Measurements from ENCODE around the gene CAPZA2.
A peak's percentile ranks its signal among the peaks of the same experiment; 100 is the strongest.

The CAPZA2 gene

GRCh38 chr7:116862951-116863670 lies 724 bp downstream of the CAPZA2 start:
- Histone ChIP-seq H3K36me3 (replicated peaks in 1 of 2; ENCODE audit: control insufficient read depth in 2 of 2, insufficient read depth in 2 of 2, low read length in 2 of 2) (peaks cover 0 to 3% of the 10 kb centered on the region in 2 donors), H3K4me3 (ENCODE audit: low read length in 2 of 2) (peak overlapping the region; percentile 80 to 97), H4K91ac (ENCODE audit: low read depth, low read length, poor library complexity) (no peak overlapping the region), H3K4ac (ENCODE audit: low read length) (no peak overlapping the region), H3K9me3 (replicated peaks in 1 of 2; ENCODE audit: control insufficient read depth in 2 of 2, insufficient read depth in 1 of 2, low read depth in 1 of 2, low read length in 2 of 2) (peaks cover 0 to 6% of the 10 kb centered on the region in 2 donors), H2AFZ (ENCODE audit: low read length) (peak overlapping the region; percentile 99), H3K27me3 (ENCODE audit: control insufficient read depth in 3 of 3, insufficient read depth in 3 of 3, low read depth in 1 of 3, low read length in 3 of 3) (no peaks in the 10 kb centered on the region), H2BK15ac (ENCODE audit: low read length) (no peak overlapping the region), H3K4me1 (ENCODE audit: control insufficient read depth in 2 of 2, insufficient read depth in 1 of 2, low read depth in 1 of 2, low read length in 2 of 2) (no peaks in the 10 kb centered on the region), H3K23ac (ENCODE audit: low read depth, low read length, poor library complexity) (no peak overlapping the region), H4K8ac (ENCODE audit: low read depth, low read length) (no peak overlapping the region), H3K9ac (ENCODE audit: low read depth, low read length, poor library complexity) (peak overlapping the region; percentile 91), H2BK5ac (ENCODE audit: low read length) (peak overlapping the region; percentile 93), H2BK12ac (ENCODE audit: low read length) (no peak overlapping the region), H2BK120ac (ENCODE audit: low read depth, low read length) (peak overlapping the region; percentile 72), H3K14ac (ENCODE audit: low read length) (no peak overlapping the region), H3K18ac (ENCODE audit: low read length) (peak overlapping the region; percentile 84), H3K79me1 (ENCODE audit: low read depth, low read length) (peaks cover 2% of the 10 kb centered on the region), H3K4me2 (ENCODE audit: insufficient read depth, low read length, poor library complexity, severe bottlenecking) (peak overlapping the region; percentile 68), H2AK5ac (ENCODE audit: low read depth, low read length) (no peak overlapping the region), H3K27ac (replicated peaks; ENCODE audit: low read length) (peak overlapping the region; percentile 92)
- no CpG with 5 or more reads among the region's 33 CpGs for WGBS, 2 donors (ENCODE audit: extremely low coverage in 2 of 2, insufficient read length in 2 of 2, insufficient replicate concordance in 1 of 2)
- DNase-seq (ENCODE audit: low spot score): peak; percentile 12

GRCh38 chr7:116863936-116864500 lies 1.6 kb downstream of the CAPZA2 start:
- WGBS, 2 donors (ENCODE audit: extremely low coverage in 2 of 2, insufficient read length in 2 of 2, insufficient replicate concordance in 1 of 2): no CpG with 5 or more reads among the region's 9 CpGs
- Histone ChIP-seq H3K9me3 (replicated peaks in 1 of 2; ENCODE audit: control insufficient read depth in 2 of 2, insufficient read depth in 1 of 2, low read depth in 1 of 2, low read length in 2 of 2) (peaks cover 0 to 6% of the 10 kb centered on the region in 2 donors), H3K4ac (ENCODE audit: low read length) (no peak overlapping the region), H2AFZ (ENCODE audit: low read length) (no peak overlapping the region), H3K23ac (ENCODE audit: low read depth, low read length, poor library complexity) (no peak overlapping the region), H2BK120ac (ENCODE audit: low read depth, low read length) (no peak overlapping the region), H3K27me3 (ENCODE audit: control insufficient read depth in 3 of 3, insufficient read depth in 3 of 3, low read depth in 1 of 3, low read length in 3 of 3) (no peaks in the 10 kb centered on the region), H3K4me1 (ENCODE audit: control insufficient read depth in 2 of 2, insufficient read depth in 1 of 2, low read depth in 1 of 2, low read length in 2 of 2) (no peaks in the 10 kb centered on the region), H3K27ac (replicated peaks; ENCODE audit: low read length) (no peak overlapping the region), H3K4me2 (ENCODE audit: insufficient read depth, low read length, poor library complexity, severe bottlenecking) (peak overlapping the region; percentile 68), H2BK15ac (ENCODE audit: low read length) (no peak overlapping the region), H2BK5ac (ENCODE audit: low read length) (no peak overlapping the region), H2BK12ac (ENCODE audit: low read length) (no peak overlapping the region), H3K4me3 (ENCODE audit: low read length in 2 of 2) (peak overlapping the region in 1 of 2 donors; percentile 80), H3K79me1 (ENCODE audit: low read depth, low read length) (peaks cover 2% of the 10 kb centered on the region), H3K9ac (ENCODE audit: low read depth, low read length, poor library complexity) (no peak overlapping the region), H4K91ac (ENCODE audit: low read depth, low read length, poor library complexity) (no peak overlapping the region), H4K8ac (ENCODE audit: low read depth, low read length) (no peak overlapping the region), H2AK5ac (ENCODE audit: low read depth, low read length) (no peak overlapping the region), H3K14ac (ENCODE audit: low read length) (no peak overlapping the region), H3K36me3 (replicated peaks in 1 of 2; ENCODE audit: control insufficient read depth in 2 of 2, insufficient read depth in 2 of 2, low read length in 2 of 2) (peaks cover 0 to 3% of the 10 kb centered on the region in 2 donors), H3K18ac (ENCODE audit: low read length) (no peak overlapping the region)
- no peak for DNase-seq (ENCODE audit: low spot score)

- Histone ChIP-seq H4K91ac (ENCODE audit: low read depth, low read length, poor library complexity) (no peak overlapping the region), H3K4me2 (ENCODE audit: insufficient read depth, low read length, poor library complexity, severe bottlenecking) (no peak overlapping the region), H3K27ac (replicated peaks; ENCODE audit: low read length) (no peak overlapping the region), H3K9ac (ENCODE audit: low read depth, low read length, poor library complexity) (no peak overlapping the region), H3K36me3 (replicated peaks in 1 of 2; ENCODE audit: control insufficient read depth in 2 of 2, insufficient read depth in 2 of 2, low read length in 2 of 2) (peaks cover 1 to 39% of the 10 kb centered on the region in 2 donors), H3K4ac (ENCODE audit: low read length) (no peak overlapping the region), H3K4me3 (ENCODE audit: low read length in 2 of 2) (no peak overlapping the region), H3K79me1 (ENCODE audit: low read depth, low read length) (peaks cover 2% of the 10 kb centered on the region), H3K4me1 (ENCODE audit: control insufficient read depth in 2 of 2, insufficient read depth in 1 of 2, low read depth in 1 of 2, low read length in 2 of 2) (peaks cover 0 to 3% of the 10 kb centered on the region in 2 donors), H3K18ac (ENCODE audit: low read length) (no peak overlapping the region), H3K9me3 (replicated peaks in 1 of 2; ENCODE audit: control insufficient read depth in 2 of 2, insufficient read depth in 1 of 2, low read depth in 1 of 2, low read length in 2 of 2) (peaks cover 0 to 5% of the 10 kb centered on the region in 2 donors), H2BK5ac (ENCODE audit: low read length) (no peak overlapping the region), H3K27me3 (ENCODE audit: control insufficient read depth in 3 of 3, insufficient read depth in 3 of 3, low read depth in 1 of 3, low read length in 3 of 3) (no peaks in the 10 kb centered on the region), H4K8ac (ENCODE audit: low read depth, low read length) (no peak overlapping the region), H2BK15ac (ENCODE audit: low read length) (no peak overlapping the region), H3K23ac (ENCODE audit: low read depth, low read length, poor library complexity) (no peak overlapping the region), H2BK120ac (ENCODE audit: low read depth, low read length) (no peak overlapping the region), H2AK5ac (ENCODE audit: low read depth, low read length) (no peak overlapping the region), H2BK12ac (ENCODE audit: low read length) (no peak overlapping the region), H2AFZ (ENCODE audit: low read length) (no peak overlapping the region), H3K14ac (ENCODE audit: low read length) (no peak overlapping the region)
- DNase-seq (ENCODE audit: low spot score): no peak
- WGBS, 2 donors (ENCODE audit: extremely low coverage in 2 of 2, insufficient read length in 2 of 2, insufficient replicate concordance in 1 of 2): no CpG with 5 or more reads among the region's 6 CpGs
Observed at GRCh38 chr7:116871061-116871700, 8.8 kb downstream of the CAPZA2 start.

- Histone ChIP-seq H2BK5ac (ENCODE audit: low read length) (no peak overlapping the region), H3K9me3 (replicated peaks in 1 of 2; ENCODE audit: control insufficient read depth in 2 of 2, insufficient read depth in 1 of 2, low read depth in 1 of 2, low read length in 2 of 2) (peaks cover 0 to 5% of the 10 kb centered on the region in 2 donors), H3K23ac (ENCODE audit: low read depth, low read length, poor library complexity) (no peak overlapping the region), H2BK15ac (ENCODE audit: low read length) (no peak overlapping the region), H2AFZ (ENCODE audit: low read length) (no peak overlapping the region), H3K9ac (ENCODE audit: low read depth, low read length, poor library complexity) (no peak overlapping the region), H4K91ac (ENCODE audit: low read depth, low read length, poor library complexity) (no peak overlapping the region), H3K79me1 (ENCODE audit: low read depth, low read length) (no peaks in the 10 kb centered on the region), H3K27me3 (ENCODE audit: control insufficient read depth in 3 of 3, insufficient read depth in 3 of 3, low read depth in 1 of 3, low read length in 3 of 3) (no peaks in the 10 kb centered on the region), H3K14ac (ENCODE audit: low read length) (no peak overlapping the region), H2BK120ac (ENCODE audit: low read depth, low read length) (no peak overlapping the region), H4K8ac (ENCODE audit: low read depth, low read length) (no peak overlapping the region), H3K27ac (replicated peaks; ENCODE audit: low read length) (no peak overlapping the region), H3K4me2 (ENCODE audit: insufficient read depth, low read length, poor library complexity, severe bottlenecking) (no peak overlapping the region), H3K4ac (ENCODE audit: low read length) (no peak overlapping the region), H3K36me3 (replicated peaks in 1 of 2; ENCODE audit: control insufficient read depth in 2 of 2, insufficient read depth in 2 of 2, low read length in 2 of 2) (peaks cover 1 to 47% of the 10 kb centered on the region in 2 donors), H2BK12ac (ENCODE audit: low read length) (no peak overlapping the region), H3K18ac (ENCODE audit: low read length) (no peak overlapping the region), H3K4me1 (ENCODE audit: control insufficient read depth in 2 of 2, insufficient read depth in 1 of 2, low read depth in 1 of 2, low read length in 2 of 2) (peaks cover 0 to 3% of the 10 kb centered on the region in 2 donors), H3K4me3 (ENCODE audit: low read length in 2 of 2) (no peak overlapping the region), H2AK5ac (ENCODE audit: low read depth, low read length) (no peak overlapping the region)
- DNase-seq (ENCODE audit: low spot score): no peak
- WGBS, 2 donors (ENCODE audit: extremely low coverage in 2 of 2, insufficient read length in 2 of 2, insufficient replicate concordance in 1 of 2): 100% methylated on average over 1 of the region's 1 CpG; no CpG with 5 or more reads in 1 of the 2 donors
Observed at GRCh38 chr7:116872026-116872425, 9.6 kb downstream of the CAPZA2 start.
